ENCODE results near the gene CUL1.

- TF ChIP-seq CTCF (IDR thresholded peaks at IDR 0.05) (no peak), POLR2A (IDR thresholded peaks at IDR 0.05) (no peak)
Observed at GRCh38 chr7:148723846-148724245, 25.1 kb downstream of the CUL1 start.

Data from body of pancreas (tissue), 4 donors.